K562 (cell line): ENCODE results near the gene JRKL. TPM values are rescaled to one million over a fixed set of nuclear protein-coding genes. Genes with fewer than 3 reads are reported as not detected.
A peak's percentile ranks its signal among the peaks of the same experiment; 100 is the strongest.

ENCODE experiments used
- BCL6 ChIP-seq: fragments of 250-450 bp; sonication (Bioruptor Pico); IDR thresholded peaks from 2 replicates; pipeline ENCODE4 v1.4.0; 2020
- CREM ChIP-seq: IDR thresholded peaks from 2 replicates; pipeline ENCODE4 v1.6.1; 2014; ENCODE audit warnings: antibody characterized with exemption, low read depth
- DDX20 ChIP-seq: fragments of 450-650 bp; IDR thresholded peaks from 2 replicates; pipeline ENCODE4 v1.6.1; 2016; ENCODE audit warnings: missing genetic modification characterization, low read depth, mild to moderate bottlenecking, missing compliant biosample characterization, moderate library complexity
- MCM5 ChIP-seq: fragments of 450-650 bp; IDR thresholded peaks from 2 replicates; pipeline ENCODE4 v1.6.1; 2016; ENCODE audit warnings: low read depth
- NFE2 ChIP-seq: IDR thresholded peaks from 2 replicates; pipeline ENCODE4 v1.6.1; 2014; ENCODE audit warnings: antibody characterized with exemption, low read depth
- PPARD ChIP-seq: fragments of 250-450 bp; sonication (Bioruptor Pico); IDR thresholded peaks from 2 replicates; pipeline ENCODE4 v1.8.0; 2022; ENCODE audit warnings: inconsistent platforms, mild to moderate bottlenecking, moderate library complexity
- TBP ChIP-seq: optimal IDR thresholded peaks from 2 replicates; pipeline ENCODE3; 2011; ENCODE audit warnings: low read depth, low read length, improper control_type of control experiment
- ZNF146 ChIP-seq: IDR thresholded peaks from one replicate; pipeline ENCODE4 v1.6.1; 2018; ENCODE audit warnings: missing compliant biosample characterization; ENCODE audit not compliant: unreplicated experiment
- ZNF184 ChIP-seq: sonication (generic); formaldehyde crosslinking; IDR thresholded peaks from 2 replicates; pipeline ENCODE4 v1.5.0; 2020; ENCODE audit warnings: missing genetic modification reagents
- ZNF76 ChIP-seq: fragments of 250-450 bp; sonication (Bioruptor Pico); IDR thresholded peaks from 2 replicates; pipeline ENCODE4 v1.4.0; 2020; ENCODE audit warnings: mild to moderate bottlenecking, moderate library complexity, borderline replicate concordance
- ZNF780A ChIP-seq: fragments of 250-450 bp; sonication (Bioruptor Pico); IDR thresholded peaks from 2 replicates; pipeline ENCODE4 v1.5.0; 2021; ENCODE audit warnings: mild to moderate bottlenecking
- polyA plus RNA-seq, 8 experiments: library from polyadenylated mRNA; depleted of rRNA in 4 of 8; stranded (reverse) in 5 of 8; unstranded in 3 of 8; fragments of >200 nt; fragmentation: Nextera tagmentation in 2 of 8; fragmentation: Illumina TruSeq in 1 of 8; extraction: Ambion mirVana in 2 of 8; extraction: Trizol in 1 of 8; gene quantifications; 2 replicates each; pipeline versions ENCODE4 v1.2.1 to v1.2.3, GENCODE V29; 2011 to 2014; ENCODE audit warnings: inconsistent platforms in 1 of 8, missing spikeins in 1 of 8
- total RNA-seq, 7 experiments: library from RNA; depleted of rRNA in 6 of 7; stranded (reverse); fragments of >200 nt in 6 of 7; fragmentation: Illumina TruSeq in 2 of 7; extraction: Trizol in 2 of 7; gene quantifications; 2 replicates each; pipeline versions ENCODE4 v1.2.1 to v1.2.3, GENCODE V29; 2011 to 2021; ENCODE audit warnings: low replicate concordance in 1 of 7
- TF ChIP-seq, protein P1 (sequence below): fragments of 250-450 bp; sonication (Bioruptor Pico); IDR thresholded peaks from 2 replicates; pipeline ENCODE4 v1.8.0; 2022; ENCODE audit warnings: inconsistent platforms, mild to moderate bottlenecking, moderate library complexity, borderline replicate concordance
- TF ChIP-seq, protein P2 (sequence below), 2 experiments: fragments of 250-450 bp in 1 of 2; fragments of 450-650 bp in 1 of 2; sonication (Bioruptor Pico) in 1 of 2; IDR thresholded peaks; 2 replicates each; pipeline versions ENCODE4 v1.6.1 to v1.8.0; 2016 to 2021; ENCODE audit warnings: mild to moderate bottlenecking in 2 of 2, moderate library complexity in 2 of 2, missing compliant biosample characterization in 1 of 2, missing genetic modification characterization in 1 of 2
- TF ChIP-seq, protein P3 (sequence below): sonication (generic); formaldehyde crosslinking; IDR thresholded peaks from 2 replicates; pipeline ENCODE4 v1.8.1; 2023; ENCODE audit warnings: mild to moderate bottlenecking, missing genetic modification reagents
- TF ChIP-seq, protein P4 (sequence below): sonication (generic); formaldehyde crosslinking; IDR thresholded peaks from 2 replicates; pipeline ENCODE4 v1.8.0; 2022; ENCODE audit warnings: mild to moderate bottlenecking, missing genetic modification reagents
- TF ChIP-seq, protein P5 (sequence below): fragments of 450-650 bp; IDR thresholded peaks from 2 replicates; pipeline ENCODE4 v1.6.1; 2016; ENCODE audit warnings: borderline replicate concordance
- TF ChIP-seq, protein P6 (sequence below): fragments of 250-450 bp; sonication (Bioruptor Pico); IDR thresholded peaks from 2 replicates; pipeline ENCODE4 v1.9.0; 2021; ENCODE audit warnings: mild to moderate bottlenecking
- TF ChIP-seq, protein P7 (sequence below): fragments of 250-450 bp; sonication (Bioruptor Pico); IDR thresholded peaks from 2 replicates; pipeline ENCODE4 v1.8.0; 2022; ENCODE audit warnings: inconsistent platforms

The JRKL gene
- total and polyA plus RNA-seq, 9 of the 15 experiments (the other 6 are each of a cell fraction or from before 2014, with no cell fraction given): 4.5 to 14.8 (median 8.5) TPM

DNA sequence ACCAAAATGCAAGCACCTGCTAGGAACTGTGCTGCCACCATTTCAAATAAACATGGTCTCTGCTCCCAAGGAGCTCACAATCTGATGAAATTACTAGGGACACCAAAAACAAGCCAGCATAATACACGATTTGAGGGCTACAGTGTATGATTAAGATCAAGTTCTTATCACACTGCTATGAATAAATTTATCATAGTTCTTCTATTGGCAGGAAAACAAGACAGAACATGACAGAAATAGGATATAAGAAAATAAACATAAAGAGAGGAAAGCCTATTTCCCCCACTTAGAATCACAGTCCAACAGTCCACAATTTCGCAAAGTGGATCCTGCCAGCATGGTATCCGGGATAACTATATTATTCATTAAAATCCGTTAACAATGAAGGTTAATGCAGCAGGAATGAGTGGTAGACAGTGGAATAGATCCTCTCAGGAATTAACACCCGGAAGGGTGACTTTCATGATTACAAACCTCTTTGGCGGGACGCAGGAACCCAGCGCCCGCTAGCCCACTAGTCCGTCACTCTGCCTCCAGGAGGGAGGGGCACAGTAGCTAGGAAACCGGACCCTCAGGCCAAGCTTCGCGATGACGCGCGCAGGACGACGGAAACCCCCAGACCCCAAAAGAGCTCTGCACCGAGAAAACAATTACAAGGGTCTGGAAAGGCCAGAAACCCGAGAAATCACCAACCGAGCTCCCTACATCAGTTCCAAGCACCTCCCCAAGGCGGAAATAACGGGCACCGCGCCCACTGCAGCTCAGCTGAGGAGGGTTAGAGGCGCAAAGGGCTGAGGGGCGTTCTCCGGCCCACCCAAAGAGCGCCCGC, 708 bp upstream of the JRKL start (continued):
- TF ChIP-seq ZNF780A (CRISPR knock-in tag) (no peak), BCL6 (CRISPR knock-in tag) (no peak), MCM5 (no peak), ZNF76 (peak; percentile 43; the same call in 1 of the 2 replicates), CREM (no peak), ZNF184 (no peak), DDX20 (tag) (no peak), NFE2 (peak; percentile 29; the same call in 1 of the 2 replicates), ZNF146 (CRISPR knock-in tag) (no peak), PPARD (no peak), TBP (peak; percentile 9)
- TF ChIP-seq, protein P1, sequence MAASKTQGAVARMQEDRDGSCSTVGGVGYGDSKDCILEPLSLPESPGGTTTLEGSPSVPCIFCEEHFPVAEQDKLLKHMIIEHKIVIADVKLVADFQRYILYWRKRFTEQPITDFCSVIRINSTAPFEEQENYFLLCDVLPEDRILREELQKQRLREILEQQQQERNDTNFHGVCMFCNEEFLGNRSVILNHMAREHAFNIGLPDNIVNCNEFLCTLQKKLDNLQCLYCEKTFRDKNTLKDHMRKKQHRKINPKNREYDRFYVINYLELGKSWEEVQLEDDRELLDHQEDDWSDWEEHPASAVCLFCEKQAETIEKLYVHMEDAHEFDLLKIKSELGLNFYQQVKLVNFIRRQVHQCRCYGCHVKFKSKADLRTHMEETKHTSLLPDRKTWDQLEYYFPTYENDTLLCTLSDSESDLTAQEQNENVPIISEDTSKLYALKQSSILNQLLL (CRISPR knock-in tag): no peak
- TF ChIP-seq, protein P2, sequence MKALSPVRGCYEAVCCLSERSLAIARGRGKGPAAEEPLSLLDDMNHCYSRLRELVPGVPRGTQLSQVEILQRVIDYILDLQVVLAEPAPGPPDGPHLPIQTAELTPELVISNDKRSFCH (CRISPR knock-in tag; IDR thresholded peaks at IDR 0.05): no peak
- TF ChIP-seq, protein P2 (tag; IDR thresholded peaks at IDR 0.05): no peak
- TF ChIP-seq, protein P3, sequence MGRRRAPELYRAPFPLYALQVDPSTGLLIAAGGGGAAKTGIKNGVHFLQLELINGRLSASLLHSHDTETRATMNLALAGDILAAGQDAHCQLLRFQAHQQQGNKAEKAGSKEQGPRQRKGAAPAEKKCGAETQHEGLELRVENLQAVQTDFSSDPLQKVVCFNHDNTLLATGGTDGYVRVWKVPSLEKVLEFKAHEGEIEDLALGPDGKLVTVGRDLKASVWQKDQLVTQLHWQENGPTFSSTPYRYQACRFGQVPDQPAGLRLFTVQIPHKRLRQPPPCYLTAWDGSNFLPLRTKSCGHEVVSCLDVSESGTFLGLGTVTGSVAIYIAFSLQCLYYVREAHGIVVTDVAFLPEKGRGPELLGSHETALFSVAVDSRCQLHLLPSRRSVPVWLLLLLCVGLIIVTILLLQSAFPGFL (CRISPR knock-in tag): no peak
- TF ChIP-seq, protein P4, sequence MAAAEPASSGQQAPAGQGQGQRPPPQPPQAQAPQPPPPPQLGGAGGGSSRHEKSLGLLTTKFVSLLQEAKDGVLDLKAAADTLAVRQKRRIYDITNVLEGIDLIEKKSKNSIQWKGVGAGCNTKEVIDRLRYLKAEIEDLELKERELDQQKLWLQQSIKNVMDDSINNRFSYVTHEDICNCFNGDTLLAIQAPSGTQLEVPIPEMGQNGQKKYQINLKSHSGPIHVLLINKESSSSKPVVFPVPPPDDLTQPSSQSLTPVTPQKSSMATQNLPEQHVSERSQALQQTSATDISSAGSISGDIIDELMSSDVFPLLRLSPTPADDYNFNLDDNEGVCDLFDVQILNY (CRISPR knock-in tag): no peak
- TF ChIP-seq, protein P5, sequence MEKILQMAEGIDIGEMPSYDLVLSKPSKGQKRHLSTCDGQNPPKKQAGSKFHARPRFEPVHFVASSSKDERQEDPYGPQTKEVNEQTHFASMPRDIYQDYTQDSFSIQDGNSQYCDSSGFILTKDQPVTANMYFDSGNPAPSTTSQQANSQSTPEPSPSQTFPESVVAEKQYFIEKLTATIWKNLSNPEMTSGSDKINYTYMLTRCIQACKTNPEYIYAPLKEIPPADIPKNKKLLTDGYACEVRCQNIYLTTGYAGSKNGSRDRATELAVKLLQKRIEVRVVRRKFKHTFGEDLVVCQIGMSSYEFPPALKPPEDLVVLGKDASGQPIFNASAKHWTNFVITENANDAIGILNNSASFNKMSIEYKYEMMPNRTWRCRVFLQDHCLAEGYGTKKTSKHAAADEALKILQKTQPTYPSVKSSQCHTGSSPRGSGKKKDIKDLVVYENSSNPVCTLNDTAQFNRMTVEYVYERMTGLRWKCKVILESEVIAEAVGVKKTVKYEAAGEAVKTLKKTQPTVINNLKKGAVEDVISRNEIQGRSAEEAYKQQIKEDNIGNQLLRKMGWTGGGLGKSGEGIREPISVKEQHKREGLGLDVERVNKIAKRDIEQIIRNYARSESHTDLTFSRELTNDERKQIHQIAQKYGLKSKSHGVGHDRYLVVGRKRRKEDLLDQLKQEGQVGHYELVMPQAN: no peak; the same call in 1 of the 2 replicates
- TF ChIP-seq, protein P6, sequence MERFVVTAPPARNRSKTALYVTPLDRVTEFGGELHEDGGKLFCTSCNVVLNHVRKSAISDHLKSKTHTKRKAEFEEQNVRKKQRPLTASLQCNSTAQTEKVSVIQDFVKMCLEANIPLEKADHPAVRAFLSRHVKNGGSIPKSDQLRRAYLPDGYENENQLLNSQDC (CRISPR knock-in tag): no peak
- TF ChIP-seq, protein P7, sequence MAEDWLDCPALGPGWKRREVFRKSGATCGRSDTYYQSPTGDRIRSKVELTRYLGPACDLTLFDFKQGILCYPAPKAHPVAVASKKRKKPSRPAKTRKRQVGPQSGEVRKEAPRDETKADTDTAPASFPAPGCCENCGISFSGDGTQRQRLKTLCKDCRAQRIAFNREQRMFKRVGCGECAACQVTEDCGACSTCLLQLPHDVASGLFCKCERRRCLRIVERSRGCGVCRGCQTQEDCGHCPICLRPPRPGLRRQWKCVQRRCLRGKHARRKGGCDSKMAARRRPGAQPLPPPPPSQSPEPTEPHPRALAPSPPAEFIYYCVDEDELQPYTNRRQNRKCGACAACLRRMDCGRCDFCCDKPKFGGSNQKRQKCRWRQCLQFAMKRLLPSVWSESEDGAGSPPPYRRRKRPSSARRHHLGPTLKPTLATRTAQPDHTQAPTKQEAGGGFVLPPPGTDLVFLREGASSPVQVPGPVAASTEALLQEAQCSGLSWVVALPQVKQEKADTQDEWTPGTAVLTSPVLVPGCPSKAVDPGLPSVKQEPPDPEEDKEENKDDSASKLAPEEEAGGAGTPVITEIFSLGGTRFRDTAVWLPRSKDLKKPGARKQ (CRISPR knock-in tag): no peak
